ENCODE measurements around the gene GPD2.

The GPD2 gene

DNA sequence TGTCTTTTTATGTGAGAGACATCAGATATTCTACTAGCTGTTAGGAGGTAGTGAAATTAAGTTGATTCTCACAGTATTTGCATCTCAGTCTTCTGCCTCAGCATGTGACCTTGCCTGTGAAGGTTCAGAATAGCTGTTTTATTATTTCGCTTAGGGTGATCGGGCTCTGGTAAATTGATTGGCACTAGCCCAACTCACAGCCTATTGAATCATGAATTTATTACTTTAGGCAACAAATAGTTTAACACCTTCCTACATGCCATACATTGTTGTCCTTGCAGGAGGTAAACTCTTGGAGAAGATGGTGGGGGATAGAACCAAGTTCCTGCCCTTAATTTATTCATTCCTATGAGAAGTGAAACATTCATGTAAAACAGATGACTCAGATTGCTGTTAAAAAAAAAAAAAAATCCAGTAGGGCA lies 101.9 kb downstream of the GPD2 start:
- H3K36me3 ChIP-seq (ENCODE audit: insufficient read depth, low read length) = no peaks in the 10 kb centered on the region

DNA sequence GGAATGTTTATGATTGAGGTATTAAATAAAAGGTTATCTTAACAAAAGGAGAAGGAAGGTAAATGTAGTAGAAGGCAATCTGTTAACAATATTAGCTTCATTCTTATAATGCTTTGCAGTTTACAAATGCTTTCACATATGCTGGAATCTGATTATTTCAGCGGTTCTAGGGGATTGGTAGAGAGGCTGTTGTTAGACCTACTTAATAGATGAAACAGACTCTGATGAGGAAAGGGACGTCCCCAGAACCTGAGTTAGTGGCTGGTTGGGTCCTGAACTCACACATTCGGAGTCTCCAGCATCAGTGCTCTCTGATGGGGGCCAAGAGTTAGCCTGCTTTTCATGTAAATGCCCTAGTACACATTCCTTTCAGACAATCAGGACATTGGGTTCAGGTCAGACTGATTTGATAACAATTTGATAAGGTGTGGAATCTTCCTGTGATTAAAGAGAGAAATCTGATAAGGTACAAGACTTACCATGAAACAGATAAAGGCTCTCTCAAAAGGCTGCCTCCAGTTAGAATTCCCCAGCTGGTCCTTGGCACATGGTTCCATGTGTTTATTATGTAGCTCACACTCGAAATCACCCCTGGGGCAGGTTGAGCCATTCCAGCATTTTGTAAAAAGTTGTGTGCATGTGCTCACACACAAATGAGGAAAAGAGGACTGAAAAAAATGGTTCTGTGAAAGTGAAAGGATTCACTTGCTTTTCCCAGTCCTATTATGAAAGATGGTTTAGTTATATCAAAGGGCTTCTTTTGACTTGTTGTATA lies 103.1 kb downstream of the GPD2 start:
- H3K36me3 ChIP-seq (ENCODE audit: insufficient read depth, low read length) = no peaks in the 10 kb centered on the region
- H3K4me1 ChIP-seq (ENCODE audit: insufficient read depth, low read length) = peaks cover 4% of the 10 kb centered on the region; the same call in 1 of the 2 replicates
- H3K27me3 ChIP-seq (ENCODE audit: insufficient read depth, low read length) = no peaks in the 10 kb centered on the region
- H3K27ac ChIP-seq (ENCODE audit: low read depth, low read length) = no peak overlapping the region
- H3K9me3 ChIP-seq (ENCODE audit: insufficient read depth, low read depth, low read length) = no peaks in the 10 kb centered on the region
- WGBS = 91% methylated on average over 4 of the region's 4 CpGs
- H3K4me3 ChIP-seq (ENCODE audit: low read length) = no peak overlapping the region
- H3K9ac ChIP-seq (ENCODE audit: low read depth, low read length) = no peak overlapping the region

More for the DNA sequence above, 101.9 kb downstream of the GPD2 start:
- Histone ChIP-seq H3K4me3 (ENCODE audit: low read length) (no peak overlapping the region), H3K27ac (ENCODE audit: low read depth, low read length) (no peak overlapping the region), H3K9me3 (ENCODE audit: insufficient read depth, low read depth, low read length) (no peaks in the 10 kb centered on the region), H3K9ac (ENCODE audit: low read depth, low read length) (no peak overlapping the region), H3K4me1 (ENCODE audit: insufficient read depth, low read length) (peaks cover 4% of the 10 kb centered on the region; the same call in 1 of the 2 replicates), H3K27me3 (ENCODE audit: insufficient read depth, low read length) (no peaks in the 10 kb centered on the region)
- WGBS = 89% methylated on average over 2 of the region's 2 CpGs

DNA sequence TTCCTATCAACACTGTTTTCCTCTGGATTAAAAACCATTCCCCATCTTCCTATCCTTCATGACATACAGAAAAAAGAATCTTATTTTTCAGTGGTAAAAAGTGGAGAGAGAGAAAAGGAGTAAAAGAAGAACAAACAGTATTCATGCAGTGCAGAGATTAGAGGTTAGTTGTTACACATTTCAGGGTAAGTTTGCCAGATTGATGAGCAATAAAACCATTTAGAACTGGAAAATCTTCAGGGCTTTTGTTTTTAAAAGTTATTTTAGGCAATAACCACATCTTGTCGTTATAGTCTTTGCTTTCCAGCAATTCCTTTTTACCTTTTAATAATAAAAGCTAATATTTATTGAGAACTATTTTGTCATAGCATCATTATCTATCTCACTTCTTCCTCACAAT lies 104.5 kb downstream of the GPD2 start:
- H3K4me3 ChIP-seq (ENCODE audit: low read length) = no peak overlapping the region
- no peaks in the 10 kb centered on the region for H3K9me3 ChIP-seq (ENCODE audit: insufficient read depth, low read depth, low read length)
- H3K4me1 ChIP-seq (ENCODE audit: insufficient read depth, low read length) = peaks cover 4% of the 10 kb centered on the region; the same call in 1 of the 2 replicates
- H3K27ac ChIP-seq (ENCODE audit: low read depth, low read length) = no peak overlapping the region
- no peaks in the 10 kb centered on the region for H3K36me3 ChIP-seq (ENCODE audit: insufficient read depth, low read length)
- 80% methylated on average over 1 of the region's 1 CpG for WGBS
- no peak overlapping the region for H3K9ac ChIP-seq (ENCODE audit: low read depth, low read length)
- H3K27me3 ChIP-seq (ENCODE audit: insufficient read depth, low read length) = no peaks in the 10 kb centered on the region

DNA sequence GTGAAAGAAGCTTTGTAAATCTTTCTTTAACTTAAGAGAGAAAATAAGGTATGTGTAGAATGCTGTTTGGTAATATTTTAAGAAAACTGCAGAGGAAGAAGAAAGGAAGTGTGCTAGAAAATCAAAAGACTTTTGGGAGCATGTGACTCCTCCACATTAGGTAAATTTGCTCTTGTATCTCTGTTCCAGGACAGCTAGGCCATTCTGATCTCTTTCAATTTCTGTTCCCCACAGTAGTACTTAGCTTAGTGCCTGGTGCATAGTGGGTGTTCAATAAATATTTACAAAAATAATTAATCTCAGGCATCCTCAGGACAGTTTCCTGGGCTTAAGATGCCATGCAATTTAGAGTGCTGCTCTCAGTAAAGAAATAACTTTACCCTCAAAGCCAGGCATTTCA lies 105.0 kb downstream of the GPD2 start:
- H3K27ac ChIP-seq (ENCODE audit: low read depth, low read length) = no peak overlapping the region
- H3K36me3 ChIP-seq (ENCODE audit: insufficient read depth, low read length) = no peaks in the 10 kb centered on the region
- H3K27me3 ChIP-seq (ENCODE audit: insufficient read depth, low read length) = no peaks in the 10 kb centered on the region
- H3K9me3 ChIP-seq (ENCODE audit: insufficient read depth, low read depth, low read length) = no peaks in the 10 kb centered on the region
- no peak overlapping the region for H3K4me3 ChIP-seq (ENCODE audit: low read length)
- peaks cover 7% of the 10 kb centered on the region for H3K4me1 ChIP-seq (ENCODE audit: insufficient read depth, low read length)
- H3K9ac ChIP-seq (ENCODE audit: low read depth, low read length) = no peak overlapping the region

DNA sequence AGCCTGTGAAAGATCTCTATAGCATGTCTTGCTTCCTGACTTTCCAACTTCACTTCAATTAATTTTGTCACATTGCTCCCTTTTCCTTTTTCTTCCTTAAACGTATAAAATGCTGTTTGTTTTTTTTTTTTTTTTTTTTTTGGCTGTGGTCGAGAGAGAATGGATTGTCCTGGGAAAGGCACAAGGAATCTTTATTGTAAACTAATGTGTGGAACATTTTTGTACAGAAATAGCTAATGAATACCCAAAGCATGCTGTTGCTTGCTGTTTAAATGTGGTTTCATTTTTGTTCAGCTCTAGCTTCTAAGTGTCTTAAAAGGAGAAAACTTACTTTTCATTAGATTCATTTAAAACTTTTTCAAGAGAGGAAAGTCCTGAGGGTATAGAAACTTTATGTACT lies 105.5 kb downstream of the GPD2 start:
- Histone ChIP-seq H3K27ac (ENCODE audit: low read depth, low read length) (no peak overlapping the region), H3K4me3 (ENCODE audit: low read length) (no peak overlapping the region), H3K4me1 (ENCODE audit: insufficient read depth, low read length) (peaks cover 12% of the 10 kb centered on the region), H3K36me3 (ENCODE audit: insufficient read depth, low read length) (no peaks in the 10 kb centered on the region), H3K9me3 (ENCODE audit: insufficient read depth, low read depth, low read length) (no peaks in the 10 kb centered on the region), H3K27me3 (ENCODE audit: insufficient read depth, low read length) (no peaks in the 10 kb centered on the region), H3K9ac (ENCODE audit: low read depth, low read length) (no peak overlapping the region)
- 95% methylated on average over 1 of the region's 2 CpGs for WGBS

DNA sequence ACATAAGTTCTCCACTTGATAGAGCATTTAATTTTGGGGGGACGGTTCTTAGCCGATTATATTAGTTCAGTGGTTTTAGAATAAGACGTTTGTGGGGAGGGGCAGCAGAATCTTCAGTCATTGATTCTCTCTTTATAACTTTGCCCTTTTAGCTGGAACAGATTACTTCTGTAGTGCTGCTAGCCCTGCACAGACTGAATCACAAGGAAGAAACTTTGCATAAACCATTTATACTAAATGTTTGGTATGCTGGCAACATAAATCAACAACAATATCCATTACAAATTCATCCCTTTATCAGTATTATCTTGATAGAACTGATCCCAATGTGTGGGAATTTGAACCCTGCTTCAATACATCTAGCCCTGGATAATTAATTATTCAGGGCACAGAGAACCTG lies 112.2 kb downstream of the GPD2 start:
- 85% methylated on average over 3 of the region's 3 CpGs for WGBS
- H3K9me3 ChIP-seq (ENCODE audit: insufficient read depth, low read depth, low read length) = no peaks in the 10 kb centered on the region

DNA sequence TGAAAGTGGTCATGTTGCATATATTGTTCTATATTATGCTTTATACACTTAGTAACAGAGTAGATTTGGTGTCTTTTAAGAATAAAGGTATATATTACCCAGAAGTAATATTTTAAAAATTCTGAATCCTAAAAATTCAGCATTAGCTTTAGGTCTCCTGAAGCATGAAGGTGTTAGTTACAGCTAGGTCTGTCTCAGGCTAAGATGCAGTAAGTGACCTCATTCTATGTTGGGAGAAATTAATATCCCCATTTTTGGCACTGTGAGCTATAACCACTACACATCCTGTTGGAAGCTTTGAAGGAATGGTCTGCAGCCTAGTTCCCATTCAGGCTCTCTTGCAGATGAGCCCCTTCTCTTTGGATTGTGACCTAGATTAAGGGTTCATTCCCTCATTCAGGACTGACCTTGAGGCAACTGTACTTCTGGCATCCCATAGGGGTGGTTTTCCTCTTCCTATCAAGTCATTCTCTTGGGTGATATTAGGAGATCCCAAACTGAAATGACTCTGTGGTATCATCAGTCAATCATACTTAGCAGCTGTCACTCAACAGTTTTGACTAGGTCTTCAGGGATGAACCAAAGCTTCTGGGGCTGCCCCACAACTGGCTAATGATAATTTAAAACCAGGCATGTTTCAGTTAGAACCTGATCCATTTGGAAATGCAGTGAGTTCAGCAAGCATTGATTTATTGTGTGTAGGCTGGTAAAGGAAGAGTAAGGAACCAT lies 117.7 kb downstream of the GPD2 start:
- H3K27ac ChIP-seq (ENCODE audit: low read depth, low read length) = no peak overlapping the region
- H3K27me3 ChIP-seq (ENCODE audit: insufficient read depth, low read length) = no peaks in the 10 kb centered on the region
- H3K9me3 ChIP-seq (ENCODE audit: insufficient read depth, low read depth, low read length) = no peaks in the 10 kb centered on the region
- peaks cover 10% of the 10 kb centered on the region; the same call in 1 of the 2 replicates for H3K36me3 ChIP-seq (ENCODE audit: insufficient read depth, low read length)
- H3K9ac ChIP-seq (ENCODE audit: low read depth, low read length) = no peak overlapping the region
- no peak overlapping the region for H3K4me3 ChIP-seq (ENCODE audit: low read length)
- H3K4me1 ChIP-seq (ENCODE audit: insufficient read depth, low read length) = no peaks in the 10 kb centered on the region

More for the DNA sequence above, 112.2 kb downstream of the GPD2 start:
- H3K4me3 ChIP-seq (ENCODE audit: low read length) = no peak overlapping the region
- H3K36me3 ChIP-seq (ENCODE audit: insufficient read depth, low read length) = no peaks in the 10 kb centered on the region
- H3K27me3 ChIP-seq (ENCODE audit: insufficient read depth, low read length) = no peaks in the 10 kb centered on the region
- H3K9ac ChIP-seq (ENCODE audit: low read depth, low read length) = no peak overlapping the region
- peaks cover 11% of the 10 kb centered on the region; the same call in 1 of the 2 replicates for H3K4me1 ChIP-seq (ENCODE audit: insufficient read depth, low read length)
- no peak overlapping the region for H3K27ac ChIP-seq (ENCODE audit: low read depth, low read length)

DNA sequence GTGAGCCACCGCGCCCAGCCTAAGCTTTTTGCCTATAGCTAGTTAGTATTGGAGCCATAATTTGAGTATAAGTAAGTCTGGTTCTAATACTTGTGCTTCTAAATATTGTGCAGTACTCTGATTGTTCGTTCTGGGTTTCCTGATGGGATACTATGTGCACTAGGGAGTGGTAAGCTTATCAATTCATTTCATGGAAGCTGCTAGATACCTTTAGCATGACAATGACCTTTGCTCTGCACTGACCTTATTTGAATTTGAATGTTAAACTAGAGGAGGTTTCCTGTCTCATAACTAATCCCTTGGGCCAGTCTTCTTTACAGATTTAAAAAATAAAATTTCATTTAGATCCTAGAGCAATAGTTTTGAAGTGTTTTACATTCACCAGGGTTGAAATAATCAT lies 125.1 kb downstream of the GPD2 start:
- H3K27me3 ChIP-seq (ENCODE audit: insufficient read depth, low read length) = no peaks in the 10 kb centered on the region
- 0 out of 2 replicates have a peak, but pooled peaks cover 4% of the 10 kb centered on the region for H3K4me1 ChIP-seq (ENCODE audit: insufficient read depth, low read length)
- no peak overlapping the region for H3K27ac ChIP-seq (ENCODE audit: low read depth, low read length)
- H3K9ac ChIP-seq (ENCODE audit: low read depth, low read length) = no peak overlapping the region
- H3K4me3 ChIP-seq (ENCODE audit: low read length) = no peak overlapping the region
- peaks cover 12% of the 10 kb centered on the region; the same call in 1 of the 2 replicates for H3K36me3 ChIP-seq (ENCODE audit: insufficient read depth, low read length)
- H3K9me3 ChIP-seq (ENCODE audit: insufficient read depth, low read depth, low read length) = no peaks in the 10 kb centered on the region
- WGBS = 94% methylated on average over 3 of the region's 3 CpGs

DNA sequence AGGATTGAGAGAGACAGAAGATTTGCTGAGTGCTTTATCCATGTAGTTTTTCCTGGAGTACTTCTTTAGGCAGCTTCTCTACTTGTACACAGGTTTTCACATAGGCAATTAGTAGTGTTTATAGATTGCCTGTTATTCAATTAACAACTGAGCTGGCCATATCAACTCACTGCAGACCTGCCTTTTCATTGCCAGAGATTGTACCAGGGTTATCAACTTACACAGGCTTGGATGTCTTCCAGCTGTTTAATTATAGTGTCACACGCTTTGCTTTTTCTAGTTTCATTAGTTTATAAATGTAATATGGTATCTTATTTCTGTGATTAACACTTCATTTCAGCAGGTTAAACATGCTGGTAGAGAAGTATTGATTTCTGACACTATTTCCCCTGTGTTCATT lies 125.9 kb downstream of the GPD2 start:
- no peak overlapping the region for H3K27ac ChIP-seq (ENCODE audit: low read depth, low read length)
- H3K9ac ChIP-seq (ENCODE audit: low read depth, low read length) = no peak overlapping the region

DNA sequence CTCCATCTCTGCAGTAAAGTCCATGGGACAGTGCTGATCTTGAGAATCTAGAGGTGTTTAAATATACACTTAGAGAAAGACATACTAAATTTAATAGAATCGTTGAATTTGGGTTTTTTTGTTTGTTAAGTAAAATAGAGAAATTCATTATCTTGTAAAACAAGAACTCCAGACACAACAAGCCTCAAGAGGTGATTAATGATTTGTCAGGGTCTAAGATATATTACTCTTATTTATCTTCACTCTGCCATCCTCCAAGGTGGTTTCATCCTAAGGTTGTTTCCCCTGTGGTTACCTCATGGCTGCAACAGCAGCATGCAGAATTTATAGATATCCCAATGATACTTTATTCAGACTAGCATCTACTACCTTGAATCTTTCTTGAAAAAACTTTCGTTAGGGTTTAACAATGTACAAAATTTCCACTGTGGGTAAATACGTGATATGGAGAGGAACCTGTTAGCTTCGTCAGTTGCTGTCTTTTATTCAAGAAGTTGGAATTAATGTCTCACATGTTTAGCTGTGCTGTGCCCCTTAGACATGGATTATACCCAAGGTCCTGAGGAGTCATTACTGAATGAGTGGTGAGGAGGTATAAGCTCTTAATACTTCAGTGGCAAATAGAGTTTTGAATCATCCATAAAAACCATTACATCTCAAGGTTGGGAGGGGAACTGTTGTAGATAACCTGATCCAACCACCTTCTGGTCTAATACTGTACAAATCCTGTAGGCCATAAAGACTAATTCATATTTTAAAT lies 128.0 kb downstream of the GPD2 start:
- H3K36me3 ChIP-seq (ENCODE audit: insufficient read depth, low read length) = no peaks in the 10 kb centered on the region
- H3K27me3 ChIP-seq (ENCODE audit: insufficient read depth, low read length) = no peaks in the 10 kb centered on the region
- H3K27ac ChIP-seq (ENCODE audit: low read depth, low read length) = no peak overlapping the region

More for the DNA sequence above, 125.9 kb downstream of the GPD2 start:
- no peak overlapping the region for H3K4me3 ChIP-seq (ENCODE audit: low read length)
- no peaks in the 10 kb centered on the region for H3K27me3 ChIP-seq (ENCODE audit: insufficient read depth, low read length)
- WGBS = 100% methylated on average over 1 of the region's 1 CpG
- no peaks in the 10 kb centered on the region for H3K9me3 ChIP-seq (ENCODE audit: insufficient read depth, low read depth, low read length)
- peaks cover 12% of the 10 kb centered on the region; the same call in 1 of the 2 replicates for H3K36me3 ChIP-seq (ENCODE audit: insufficient read depth, low read length)
- H3K4me1 ChIP-seq (ENCODE audit: insufficient read depth, low read length) = 0 out of 2 replicates have a peak, but pooled peaks cover 4% of the 10 kb centered on the region

More for the DNA sequence above, 128.0 kb downstream of the GPD2 start:
- no peak overlapping the region for H3K4me3 ChIP-seq (ENCODE audit: low read length)
- H3K4me1 ChIP-seq (ENCODE audit: insufficient read depth, low read length) = 0 out of 2 replicates have a peak, but pooled peaks cover 4% of the 10 kb centered on the region
- no peaks in the 10 kb centered on the region for H3K9me3 ChIP-seq (ENCODE audit: insufficient read depth, low read depth, low read length)
- 93% methylated on average over 3 of the region's 4 CpGs for WGBS
- no peak overlapping the region for H3K9ac ChIP-seq (ENCODE audit: low read depth, low read length)

Data from HUES64 (cell line).